Measurements from ENCODE around the gene FAM13A.

Gene FAM13A

GRCh38 chr4:88811904-88812303, 245.1 kb downstream of the FAM13A start:
- TF ChIP-seq CTCF (conservative IDR thresholded peaks at IDR 0.05), result no peak
- H3K27ac ChIP-seq, result no peak overlapping the region

- TF ChIP-seq CTCF (conservative IDR thresholded peaks at IDR 0.05), result no peak
- H3K27ac ChIP-seq, result no peak overlapping the region
Observed at GRCh38 chr4:88810325-88810724, 246.7 kb downstream of the FAM13A start.

GRCh38 chr4:88809576-88810219, 247.3 kb downstream of the FAM13A start:
- H3K27ac ChIP-seq, result no peak overlapping the region
- TF ChIP-seq CTCF (conservative IDR thresholded peaks at IDR 0.05), result no peak

- TF ChIP-seq CTCF (conservative IDR thresholded peaks at IDR 0.05), result no peak
Observed at GRCh38 chr4:88809101-88809500, 247.9 kb downstream of the FAM13A start.

GRCh38 chr4:88807499-88807898, 249.5 kb downstream of the FAM13A start:
- no peak overlapping the region for H3K27ac ChIP-seq
- no peak for TF ChIP-seq CTCF (conservative IDR thresholded peaks at IDR 0.05)

More at GRCh38 chr4:88809101-88809500, 247.9 kb downstream of the FAM13A start:
- no peak overlapping the region for H3K27ac ChIP-seq

- TF ChIP-seq CTCF (conservative IDR thresholded peaks at IDR 0.05), result no peak
- H3K27ac ChIP-seq, result peak overlapping the region; percentile 26; the same call in 1 of the 2 replicates
Observed at GRCh38 chr4:88804234-88804633, 252.8 kb downstream of the FAM13A start.

- H3K27ac ChIP-seq, result peak overlapping the region; percentile 26; the same call in 1 of the 2 replicates
- TF ChIP-seq CTCF (conservative IDR thresholded peaks at IDR 0.05), result no peak
Observed at GRCh38 chr4:88803600-88804096, 253.3 kb downstream of the FAM13A start.
